ENCODE data around the gene PACS2. TPM values are rescaled to one million over a fixed set of nuclear protein-coding genes. Genes with fewer than 3 reads are reported as not detected.

Gene PACS2
- total RNA-seq, 1 donor from 2014 or later, result 48.0 TPM

GRCh38 chr14:105323663-105324062, 9.1 kb downstream of the PACS2 start:
- intact Hi-C loops (cut with micrococcal nuclease), result no loop called here
- CTCF ChIA-PET, result no interaction called here
- H3K36me3 Mint-ChIP-seq (ENCODE audit: low read depth), result no peaks in the 10 kb centered on the region

GRCh38 chr14:105324080-105324778, 9.7 kb downstream of the PACS2 start:
- Mint-ChIP-seq H3K9me3 (no peaks in the 10 kb centered on the region), H3K4me3 (no peak overlapping the region), H3K27me3 (no peaks in the 10 kb centered on the region), H3K36me3 (ENCODE audit: low read depth) (no peaks in the 10 kb centered on the region), H3K27ac (no peak overlapping the region), H3K4me1 (peaks cover 3% of the 10 kb centered on the region)
- DNase-seq, result no peak
- CTCF ChIA-PET, result no interaction called here
- no peak for ATAC-seq (ENCODE audit: low read depth)
- POLR2A ChIA-PET, result no interaction called here
- intact Hi-C loops (cut with micrococcal nuclease), result no loop called here
- TF ChIP-seq CTCF (IDR thresholded peaks at IDR 0.05), result no peak

More at GRCh38 chr14:105323663-105324062, 9.1 kb downstream of the PACS2 start:
- DNase-seq, result no peak
- Mint-ChIP-seq H3K27me3 (no peaks in the 10 kb centered on the region), H3K4me3 (no peak overlapping the region), H3K9me3 (no peaks in the 10 kb centered on the region), H3K27ac (no peak overlapping the region), H3K4me1 (peaks cover under 1% of the 10 kb centered on the region)
- ATAC-seq (ENCODE audit: low read depth), result no peak
- no peak for TF ChIP-seq CTCF (IDR thresholded peaks at IDR 0.05)
- POLR2A ChIA-PET, result no interaction called here

GRCh38 chr14:105324871-105325270, 10.3 kb downstream of the PACS2 start:
- ATAC-seq (ENCODE audit: low read depth) (no peak), DNase-seq (no peak)
- intact Hi-C loops (cut with micrococcal nuclease), result no loop called here
- no peak overlapping the region for H3K4me3 Mint-ChIP-seq
- ChIA-PET CTCF (no interaction called here), POLR2A (no interaction called here)
- no peak overlapping the region for H3K27ac Mint-ChIP-seq
- no peak for TF ChIP-seq CTCF (IDR thresholded peaks at IDR 0.05)
- H3K4me1 Mint-ChIP-seq, result peaks cover 3% of the 10 kb centered on the region
- H3K9me3 Mint-ChIP-seq, result no peaks in the 10 kb centered on the region
- no peaks in the 10 kb centered on the region for H3K27me3 Mint-ChIP-seq
- no peaks in the 10 kb centered on the region for H3K36me3 Mint-ChIP-seq (ENCODE audit: low read depth)

GRCh38 chr14:105325303-105325702, 10.8 kb downstream of the PACS2 start:
- Mint-ChIP-seq H3K4me1 (peaks cover 5% of the 10 kb centered on the region), H3K36me3 (ENCODE audit: low read depth) (no peaks in the 10 kb centered on the region), H3K9me3 (no peaks in the 10 kb centered on the region), H3K27me3 (no peaks in the 10 kb centered on the region), H3K4me3 (no peak overlapping the region), H3K27ac (no peak overlapping the region)
- ChIA-PET POLR2A (no interaction called here), CTCF (no interaction called here)
- intact Hi-C loops (cut with micrococcal nuclease), result no loop called here
- no peak for TF ChIP-seq CTCF (IDR thresholded peaks at IDR 0.05)
- DNase-seq (no peak), ATAC-seq (ENCODE audit: low read depth) (no peak)

GRCh38 chr14:105325716-105326567, 11.4 kb downstream of the PACS2 start:
- POLR2A ChIA-PET, result no interaction called here
- H3K36me3 Mint-ChIP-seq (ENCODE audit: low read depth), result no peaks in the 10 kb centered on the region
- no peak overlapping the region for H3K4me3 Mint-ChIP-seq
- no peak overlapping the region for H3K27ac Mint-ChIP-seq
- no peak for DNase-seq
- H3K27me3 Mint-ChIP-seq, result no peaks in the 10 kb centered on the region
- no peak for ATAC-seq (ENCODE audit: low read depth)
- peaks cover 11% of the 10 kb centered on the region for H3K4me1 Mint-ChIP-seq
- intact Hi-C loops (cut with micrococcal nuclease), result no loop called here
- no peak for TF ChIP-seq CTCF (IDR thresholded peaks at IDR 0.05)
- no peaks in the 10 kb centered on the region for H3K9me3 Mint-ChIP-seq
- CTCF ChIA-PET, result no interaction called here

Measured in activated B cell treated with CpG ODN at 0.5 μM for 24 hours (primary cell).